Measurements from ENCODE around the gene SLC22A5. TPM values are rescaled to one million over a fixed set of nuclear protein-coding genes. Genes with fewer than 3 reads are reported as not detected.

SLC22A5 gene
- total and polyA plus RNA-seq, 9 of the 15 experiments (the other 6 are each of a cell fraction or from before 2014, with no cell fraction given) = 3.0 to 16.6 (median 8.3) TPM

GRCh38 chr5:132410451-132411303, 41.2 kb downstream of the SLC22A5 start:
- peak overlapping the region; percentile 98 for H2AFZ ChIP-seq (ENCODE audit: low read depth, low read length)
- POLR2A ChIA-PET = interaction anchor here (0.5 to 3.6 kb wide), 12 partner anchors 12 to 434 kb away, joined by 3 to 15 read pairs (median 4); partner anchors contain the start of gene IRF1
- H4K20me1 ChIP-seq (replicated peaks; ENCODE audit: control insufficient read depth, insufficient read depth, low read length) = no peaks in the 10 kb centered on the region
- H3K9me3 ChIP-seq (replicated peaks; ENCODE audit: control insufficient read depth, insufficient read depth, low read depth, low read length) = no peaks in the 10 kb centered on the region
- H3K9me1 ChIP-seq (ENCODE audit: control insufficient read depth, insufficient read depth, low read length) = no peaks in the 10 kb centered on the region
- FAIRE-seq (no peak), DNase-seq (ENCODE audit: extremely low read depth in 1 of 4, low spot score in 3 of 4) (peak; percentile 88 to 91 (median 90)), ATAC-seq (peak; percentile 99)
- no peaks in the 10 kb centered on the region; the same call in 2 of the 3 replicates for H3K79me2 ChIP-seq (ENCODE audit: control insufficient read depth, insufficient read depth, low read length)
- peak overlapping the region; percentile 60 for H3K4me3 ChIP-seq
- CTCF ChIA-PET (ENCODE audit: low intra/inter-chr PET ratio) = interaction anchor here (0.6 to 1.9 kb wide), 4 partner anchors 9 to 409 kb away, joined by 3 to 6 read pairs (median 4); partner anchors contain the start of gene IRF1
- in situ Hi-C loops (cut with MboI) (no loop called here), intact Hi-C loops (cut with micrococcal nuclease) (loop anchor here (1.0 to 2.0 kb wide), 3 partner anchors 138 to 346 kb away; no protein-coding TSS in a partner anchor)
- no peaks in the 10 kb centered on the region for H3K36me3 ChIP-seq (ENCODE audit: control insufficient read depth, insufficient read depth, low read length)
- BruUV-seq (replicated peaks) = no TSS peak
- H3K9ac ChIP-seq (ENCODE audit: insufficient read depth in 1 of 2, low read depth in 2 of 2, low read length in 2 of 2) = peak overlapping the region; percentile 77 to 95
- H3K27me3 ChIP-seq (ENCODE audit: control insufficient read depth in 2 of 2, insufficient read depth in 2 of 2, low read length in 2 of 2) = no peaks in the 10 kb centered on the region
- 3% methylated on average over 53 of the region's 90 CpGs for WGBS (ENCODE audit: insufficient coverage, low coverage, missing lambda C conversion rate)
- peaks cover 17% of the 10 kb centered on the region in 2 experiments; a peak in 4 of 5 replicates for H3K4me1 ChIP-seq (replicated peaks in 1 of 2; ENCODE audit: control insufficient read depth in 2 of 2, insufficient read depth in 2 of 2, low read length in 2 of 2)
- peak overlapping the region; percentile 77 for H3K4me2 ChIP-seq (ENCODE audit: insufficient read depth, low read length)
- H3K27ac ChIP-seq (ENCODE audit: extremely low read depth, low read depth, low read length) = peak overlapping the region; percentile 81
- TF ChIP-seq ILF3 (IDR thresholded peaks at IDR 0.05; ENCODE audit: borderline replicate concordance) (peak; percentile 71; the same call in 1 of the 2 replicates), POLR2H (tag; IDR thresholded peaks at IDR 0.05; ENCODE audit: low read depth) (peak; percentile 64), RFX7 (CRISPR knock-in tag; IDR thresholded peaks at IDR 0.05) (no peak), MAX (CRISPR knock-in tag; IDR thresholded peaks at IDR 0.05) (peak; percentile 60; the same call in 1 of the 2 replicates), PRDM10 (IDR thresholded peaks at IDR 0.05; ENCODE audit: partially characterized antibody) (peak; percentile 10), ZFX (CRISPR knock-in tag; IDR thresholded peaks at IDR 0.05) (peak; percentile 98), ELF2 (CRISPR knock-in tag; IDR thresholded peaks at IDR 0.05) (0 out of 2 replicates have a peak, but pooled peaks have one; percentile 32), RCOR1 (IDR thresholded peaks at IDR 0.05; ENCODE audit: borderline replicate concordance in 1 of 2, low read depth in 2 of 2, low read length in 2 of 2) (peak in 1 of 2 experiments; percentile 53; a peak in 2 of 4 replicates), TFAP4 (CRISPR knock-in tag; IDR thresholded peaks at IDR 0.05; ENCODE audit: borderline replicate concordance) (peak; percentile 71), ZNF766 (CRISPR knock-in tag; conservative IDR thresholded peaks at IDR 0.05) (peak; percentile 43; the same call in 1 of the 2 replicates)
